ENCODE measurements around the gene GRID1.

Gene GRID1

GRCh38 chr10:86223256-86223655, 143.3 kb downstream of the GRID1 start:
- Histone ChIP-seq H2BK12ac (ENCODE audit: low read length in 2 of 2) (no peak overlapping the region), H3K4me1 (ENCODE audit: control insufficient read depth, insufficient read depth, low read depth, low read length) (no peaks in the 10 kb centered on the region)
- 77% methylated on average over 2 of the region's 3 CpGs for WGBS

GRCh38 chr10:86222687-86223086, 143.9 kb downstream of the GRID1 start:
- WGBS = 82% methylated on average over 3 of the region's 3 CpGs
- no peak overlapping the region for H2BK120ac ChIP-seq (ENCODE audit: low read depth, low read length)
- H3K4me1 ChIP-seq (ENCODE audit: control insufficient read depth, insufficient read depth, low read depth, low read length) = no peaks in the 10 kb centered on the region
- no peak overlapping the region for H3K4me2 ChIP-seq (ENCODE audit: low read length, poor library complexity, severe bottlenecking)
- no peak overlapping the region for H3K9ac ChIP-seq (ENCODE audit: low read length)
- no peak overlapping the region for H3K18ac ChIP-seq (ENCODE audit: low read depth in 1 of 2, low read length in 2 of 2)
- no peak overlapping the region for H2AFZ ChIP-seq (ENCODE audit: low read depth, low read length)
- DNase-seq = no peak
- H3K23ac ChIP-seq (ENCODE audit: low read length in 2 of 2) = no peak overlapping the region
- no peak overlapping the region for H2BK5ac ChIP-seq (ENCODE audit: low read depth, low read length, poor library complexity, severe bottlenecking)
- H3K4ac ChIP-seq (ENCODE audit: low read depth in 1 of 2, low read length in 2 of 2) = no peak overlapping the region
- no peak overlapping the region for H2BK15ac ChIP-seq (ENCODE audit: low read depth, poor library complexity, severe bottlenecking)
- no peaks in the 10 kb centered on the region for H3K36me3 ChIP-seq (ENCODE audit: control insufficient read depth in 1 of 2, insufficient read depth in 2 of 2, low read depth in 1 of 2, low read length in 2 of 2)
- H4K91ac ChIP-seq (ENCODE audit: low read length) = no peak overlapping the region
- no peak overlapping the region for H2AK5ac ChIP-seq (ENCODE audit: low read length, severe bottlenecking)
- no peak overlapping the region for H3K4me3 ChIP-seq (ENCODE audit: insufficient read depth in 1 of 2, low read depth in 1 of 2, low read length in 2 of 2)
- no peak overlapping the region for H3K27ac ChIP-seq (ENCODE audit: low read length, poor library complexity, severe bottlenecking)
- no peak overlapping the region for H3K14ac ChIP-seq (ENCODE audit: low read length in 2 of 2)
- H2BK12ac ChIP-seq (ENCODE audit: low read length in 2 of 2) = no peak overlapping the region
- H3K27me3 ChIP-seq (ENCODE audit: control insufficient read depth in 1 of 2, insufficient read depth in 1 of 2, low read length in 2 of 2) = no peaks in the 10 kb centered on the region
- no peak overlapping the region for H4K8ac ChIP-seq (ENCODE audit: low read length)
- H3K79me1 ChIP-seq (replicated peaks; ENCODE audit: low read length, poor library complexity, severe bottlenecking) = no peaks in the 10 kb centered on the region
- no peaks in the 10 kb centered on the region for H3K9me3 ChIP-seq (ENCODE audit: control insufficient read depth, low read length)

More at GRCh38 chr10:86223256-86223655, 143.3 kb downstream of the GRID1 start:
- no peaks in the 10 kb centered on the region for H3K79me1 ChIP-seq (replicated peaks; ENCODE audit: low read length, poor library complexity, severe bottlenecking)
- H4K8ac ChIP-seq (ENCODE audit: low read length) = no peak overlapping the region
- no peak overlapping the region for H3K4ac ChIP-seq (ENCODE audit: low read depth in 1 of 2, low read length in 2 of 2)
- no peak overlapping the region for H3K4me3 ChIP-seq (ENCODE audit: insufficient read depth in 1 of 2, low read depth in 1 of 2, low read length in 2 of 2)
- H2AK5ac ChIP-seq (ENCODE audit: low read length, severe bottlenecking) = no peak overlapping the region
- no peak overlapping the region for H2BK120ac ChIP-seq (ENCODE audit: low read depth, low read length)
- H3K9ac ChIP-seq (ENCODE audit: low read length) = no peak overlapping the region
- no peak for DNase-seq
- no peak overlapping the region for H3K18ac ChIP-seq (ENCODE audit: low read depth in 1 of 2, low read length in 2 of 2)
- no peak overlapping the region for H3K4me2 ChIP-seq (ENCODE audit: low read length, poor library complexity, severe bottlenecking)
- H2BK15ac ChIP-seq (ENCODE audit: low read depth, poor library complexity, severe bottlenecking) = no peak overlapping the region
- H3K36me3 ChIP-seq (ENCODE audit: control insufficient read depth in 1 of 2, insufficient read depth in 2 of 2, low read depth in 1 of 2, low read length in 2 of 2) = no peaks in the 10 kb centered on the region
- no peak overlapping the region for H3K27ac ChIP-seq (ENCODE audit: low read length, poor library complexity, severe bottlenecking)
- no peak overlapping the region for H3K23ac ChIP-seq (ENCODE audit: low read length in 2 of 2)
- H3K27me3 ChIP-seq (ENCODE audit: control insufficient read depth in 1 of 2, insufficient read depth in 1 of 2, low read length in 2 of 2) = no peaks in the 10 kb centered on the region
- no peak overlapping the region for H2AFZ ChIP-seq (ENCODE audit: low read depth, low read length)
- no peak overlapping the region for H4K91ac ChIP-seq (ENCODE audit: low read length)
- H2BK5ac ChIP-seq (ENCODE audit: low read depth, low read length, poor library complexity, severe bottlenecking) = no peak overlapping the region
- H3K9me3 ChIP-seq (ENCODE audit: control insufficient read depth, low read length) = no peaks in the 10 kb centered on the region
- no peak overlapping the region for H3K14ac ChIP-seq (ENCODE audit: low read length in 2 of 2)

- Histone ChIP-seq H4K91ac (ENCODE audit: low read length) (no peak overlapping the region), H4K8ac (ENCODE audit: low read length) (no peak overlapping the region), H3K9ac (ENCODE audit: low read length) (no peak overlapping the region), H2BK12ac (ENCODE audit: low read length in 2 of 2) (no peak overlapping the region), H2BK5ac (ENCODE audit: low read depth, low read length, poor library complexity, severe bottlenecking) (no peak overlapping the region), H2AFZ (ENCODE audit: low read depth, low read length) (no peak overlapping the region), H3K4me2 (ENCODE audit: low read length, poor library complexity, severe bottlenecking) (no peak overlapping the region), H2BK15ac (ENCODE audit: low read depth, poor library complexity, severe bottlenecking) (no peak overlapping the region), H2AK5ac (ENCODE audit: low read length, severe bottlenecking) (no peak overlapping the region), H3K27ac (ENCODE audit: low read length, poor library complexity, severe bottlenecking) (no peak overlapping the region), H3K79me1 (replicated peaks; ENCODE audit: low read length, poor library complexity, severe bottlenecking) (no peaks in the 10 kb centered on the region), H3K36me3 (ENCODE audit: control insufficient read depth in 1 of 2, insufficient read depth in 2 of 2, low read depth in 1 of 2, low read length in 2 of 2) (no peaks in the 10 kb centered on the region), H3K4me1 (ENCODE audit: control insufficient read depth, insufficient read depth, low read depth, low read length) (no peaks in the 10 kb centered on the region), H3K27me3 (ENCODE audit: control insufficient read depth in 1 of 2, insufficient read depth in 1 of 2, low read length in 2 of 2) (no peaks in the 10 kb centered on the region), H3K4me3 (ENCODE audit: insufficient read depth in 1 of 2, low read depth in 1 of 2, low read length in 2 of 2) (no peak overlapping the region), H3K9me3 (ENCODE audit: control insufficient read depth, low read length) (no peaks in the 10 kb centered on the region), H3K23ac (ENCODE audit: low read length in 2 of 2) (no peak overlapping the region), H2BK120ac (ENCODE audit: low read depth, low read length) (no peak overlapping the region), H3K18ac (ENCODE audit: low read depth in 1 of 2, low read length in 2 of 2) (no peak overlapping the region), H3K14ac (ENCODE audit: low read length in 2 of 2) (no peak overlapping the region), H3K4ac (ENCODE audit: low read depth in 1 of 2, low read length in 2 of 2) (no peak overlapping the region)
- WGBS = 66% methylated on average over 4 of the region's 4 CpGs
- DNase-seq = no peak
These were observed 144.3 kb downstream of the GRID1 start for GRCh38 chr10:86222336-86222650.

GRCh38 chr10:86221442-86222335, 144.9 kb downstream of the GRID1 start:
- no peak overlapping the region for H3K4ac ChIP-seq (ENCODE audit: low read depth in 1 of 2, low read length in 2 of 2)
- H2AFZ ChIP-seq (ENCODE audit: low read depth, low read length) = no peak overlapping the region
- H3K27me3 ChIP-seq (ENCODE audit: control insufficient read depth in 1 of 2, insufficient read depth in 1 of 2, low read length in 2 of 2) = peaks cover 0 to 3% of the 10 kb centered on the region in 2 experiments
- no peaks in the 10 kb centered on the region for H3K9me3 ChIP-seq (ENCODE audit: control insufficient read depth, low read length)
- H4K8ac ChIP-seq (ENCODE audit: low read length) = no peak overlapping the region
- H2AK5ac ChIP-seq (ENCODE audit: low read length, severe bottlenecking) = no peak overlapping the region
- H2BK5ac ChIP-seq (ENCODE audit: low read depth, low read length, poor library complexity, severe bottlenecking) = no peak overlapping the region
- no peak overlapping the region for H3K14ac ChIP-seq (ENCODE audit: low read length in 2 of 2)
- no peak overlapping the region for H2BK120ac ChIP-seq (ENCODE audit: low read depth, low read length)
- no peak overlapping the region for H3K27ac ChIP-seq (ENCODE audit: low read length, poor library complexity, severe bottlenecking)
- no peaks in the 10 kb centered on the region for H3K79me1 ChIP-seq (replicated peaks; ENCODE audit: low read length, poor library complexity, severe bottlenecking)
- H3K23ac ChIP-seq (ENCODE audit: low read length in 2 of 2) = no peak overlapping the region
- no peaks in the 10 kb centered on the region for H3K4me1 ChIP-seq (ENCODE audit: control insufficient read depth, insufficient read depth, low read depth, low read length)
- H3K4me2 ChIP-seq (ENCODE audit: low read length, poor library complexity, severe bottlenecking) = no peak overlapping the region
- no peak overlapping the region for H2BK15ac ChIP-seq (ENCODE audit: low read depth, poor library complexity, severe bottlenecking)
- H4K91ac ChIP-seq (ENCODE audit: low read length) = no peak overlapping the region
- no peak overlapping the region for H2BK12ac ChIP-seq (ENCODE audit: low read length in 2 of 2)
- no peak overlapping the region for H3K18ac ChIP-seq (ENCODE audit: low read depth in 1 of 2, low read length in 2 of 2)
- no peak overlapping the region for H3K9ac ChIP-seq (ENCODE audit: low read length)
- DNase-seq = no peak
- H3K4me3 ChIP-seq (ENCODE audit: insufficient read depth in 1 of 2, low read depth in 1 of 2, low read length in 2 of 2) = no peak overlapping the region
- H3K36me3 ChIP-seq (ENCODE audit: control insufficient read depth in 1 of 2, insufficient read depth in 2 of 2, low read depth in 1 of 2, low read length in 2 of 2) = no peaks in the 10 kb centered on the region
- 80% methylated on average over 6 of the region's 7 CpGs for WGBS

Measured in mesenchymal stem cell (in vitro differentiated cells and primary cell).